ENCODE results near the gene CCL20. TPM values are rescaled to one million over a fixed set of nuclear protein-coding genes. Genes with fewer than 3 reads are reported as not detected.

The CCL20 gene
- total and polyA plus RNA-seq, 2 of the 13 experiments (the other 11 are each of a cell fraction or from before 2014, with no cell fraction given), result 223 to 903 TPM

DNA sequence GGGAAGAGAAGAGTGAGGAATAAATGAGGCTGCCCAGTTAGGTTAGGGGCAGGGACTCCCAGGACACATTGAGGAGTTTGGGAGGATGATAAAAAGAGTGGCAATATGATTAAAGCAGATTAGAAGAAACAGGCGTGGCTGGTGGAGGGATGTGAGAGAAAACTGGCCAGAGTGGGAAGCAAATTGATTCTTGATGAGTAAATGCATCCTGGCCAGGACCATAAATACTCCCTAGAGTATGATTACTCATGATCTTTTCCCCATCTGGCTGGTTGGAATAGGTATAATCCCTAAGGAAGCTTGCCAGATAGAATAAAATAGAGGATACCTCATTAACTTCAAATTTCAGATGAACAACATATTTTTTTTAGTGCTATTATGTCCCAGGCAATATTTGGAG, 36.3 kb downstream of the CCL20 start:
- H3K27me3 ChIP-seq (ENCODE audit: control insufficient read depth in 1 of 2, insufficient read depth in 2 of 2, low read length in 2 of 2), result peaks cover 2 to 13% of the 10 kb centered on the region in 2 experiments; a peak in 3 of 5 replicates
- H3K9ac ChIP-seq (ENCODE audit: insufficient read depth, low read depth, low read length), result no peak overlapping the region
- H3K4me3 ChIP-seq (replicated peaks in 1 of 3; ENCODE audit: insufficient read depth in 1 of 3, low read depth in 2 of 3, low read length in 3 of 3), result no peak overlapping the region
- ATAC-seq (no peak), FAIRE-seq (no peak), DNase-seq (ENCODE audit: low spot score) (no peak)
- H4K20me1 ChIP-seq (ENCODE audit: insufficient read depth, low read length), result no peaks in the 10 kb centered on the region
- H3K4me1 ChIP-seq (ENCODE audit: insufficient read depth, low read length), result peaks cover 14% of the 10 kb centered on the region
- no peak overlapping the region for H3K4me2 ChIP-seq (ENCODE audit: low read depth, low read length)
- no peaks in the 10 kb centered on the region for H3K9me3 ChIP-seq (ENCODE audit: low read length)
- ChIA-PET CTCF (ENCODE audit: low intra/inter-chr PET ratio, low total read pairs) (no interaction called here), POLR2A (no interaction called here)
- in situ Hi-C loops (cut with HindIII; ENCODE audit: extremely low pct_ligation_motif_present, low pct_unique_long_range_greater_than_20kb) (no loop called here), intact Hi-C loops (cut with micrococcal nuclease; ENCODE audit: unreplicated experiment) (no loop called here)
- 3% methylated on average over 1 of the region's 1 CpG for WGBS (ENCODE audit: low lambda C conversion rate)
- H2AFZ ChIP-seq (ENCODE audit: low read length), result no peak overlapping the region
- no peaks in the 10 kb centered on the region for H3K79me2 ChIP-seq (ENCODE audit: insufficient read depth, low read length)
- no peak for TF ChIP-seq MXI1 (IDR thresholded peaks at IDR 0.05; ENCODE audit: borderline replicate concordance, low read depth, low read length)
- TF ChIP-seq SRSF9 (IDR thresholded peaks at IDR 0.05; ENCODE audit: borderline replicate concordance, insufficient read depth, low read depth, low read length, poor library complexity, severe bottlenecking), result no peak
- no peak for TF ChIP-seq JARID2 (CRISPR knock-in tag; IDR thresholded peaks at IDR 0.05; ENCODE audit: insufficient replicate concordance)
- TF ChIP-seq XRCC5 (optimal IDR thresholded peaks at IDR 0.05; ENCODE audit: low read length), result no peak
- no peak for TF ChIP-seq ZNF607 (CRISPR knock-in tag; IDR thresholded peaks at IDR 0.05; ENCODE audit: borderline replicate concordance)
- TF ChIP-seq MIXL1 (CRISPR knock-in tag; IDR thresholded peaks at IDR 0.05), result no peak
- TF ChIP-seq ZNF256 (CRISPR knock-in tag; conservative IDR thresholded peaks at IDR 0.05), result no peak
- TF ChIP-seq ZSCAN22 (CRISPR knock-in tag; IDR thresholded peaks at IDR 0.05), result no peak
- TF ChIP-seq SMAD3 (CRISPR knock-in tag; IDR thresholded peaks at IDR 0.05), result no peak
- no peak for TF ChIP-seq SMYD3 (CRISPR knock-in tag; IDR thresholded peaks at IDR 0.05)
- TF ChIP-seq, protein P1, sequence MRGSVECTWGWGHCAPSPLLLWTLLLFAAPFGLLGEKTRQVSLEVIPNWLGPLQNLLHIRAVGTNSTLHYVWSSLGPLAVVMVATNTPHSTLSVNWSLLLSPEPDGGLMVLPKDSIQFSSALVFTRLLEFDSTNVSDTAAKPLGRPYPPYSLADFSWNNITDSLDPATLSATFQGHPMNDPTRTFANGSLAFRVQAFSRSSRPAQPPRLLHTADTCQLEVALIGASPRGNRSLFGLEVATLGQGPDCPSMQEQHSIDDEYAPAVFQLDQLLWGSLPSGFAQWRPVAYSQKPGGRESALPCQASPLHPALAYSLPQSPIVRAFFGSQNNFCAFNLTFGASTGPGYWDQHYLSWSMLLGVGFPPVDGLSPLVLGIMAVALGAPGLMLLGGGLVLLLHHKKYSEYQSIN (CRISPR knock-in tag; IDR thresholded peaks at IDR 0.05; ENCODE audit: borderline replicate concordance), result no peak
- no peak for TF ChIP-seq CHD2 (IDR thresholded peaks at IDR 0.05; ENCODE audit: low read depth, low read length)
- no peak for TF ChIP-seq CAMTA2 (CRISPR knock-in tag; IDR thresholded peaks at IDR 0.05; ENCODE audit: borderline replicate concordance)
- TF ChIP-seq MED1 (CRISPR knock-in tag; IDR thresholded peaks at IDR 0.05), result no peak
- no peak for TF ChIP-seq ZNF331 (CRISPR knock-in tag; IDR thresholded peaks at IDR 0.05)
- TF ChIP-seq, protein P2, sequence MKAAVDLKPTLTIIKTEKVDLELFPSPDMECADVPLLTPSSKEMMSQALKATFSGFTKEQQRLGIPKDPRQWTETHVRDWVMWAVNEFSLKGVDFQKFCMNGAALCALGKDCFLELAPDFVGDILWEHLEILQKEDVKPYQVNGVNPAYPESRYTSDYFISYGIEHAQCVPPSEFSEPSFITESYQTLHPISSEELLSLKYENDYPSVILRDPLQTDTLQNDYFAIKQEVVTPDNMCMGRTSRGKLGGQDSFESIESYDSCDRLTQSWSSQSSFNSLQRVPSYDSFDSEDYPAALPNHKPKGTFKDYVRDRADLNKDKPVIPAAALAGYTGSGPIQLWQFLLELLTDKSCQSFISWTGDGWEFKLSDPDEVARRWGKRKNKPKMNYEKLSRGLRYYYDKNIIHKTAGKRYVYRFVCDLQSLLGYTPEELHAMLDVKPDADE (CRISPR knock-in tag; IDR thresholded peaks at IDR 0.05), result no peak
- no peak for TF ChIP-seq SP1 (IDR thresholded peaks at IDR 0.05)
- no peak for TF ChIP-seq SP1 (CRISPR knock-in tag; IDR thresholded peaks at IDR 0.05)
- TF ChIP-seq PAF1 (CRISPR knock-in tag; IDR thresholded peaks at IDR 0.05), result no peak
- no TSS peak for BruUV-seq (replicated peaks)
- no peaks in the 10 kb centered on the region for H3K36me3 ChIP-seq (replicated peaks in 1 of 2; ENCODE audit: control insufficient read depth in 1 of 2, insufficient read depth in 2 of 2, low read length in 2 of 2)
- H3K27ac ChIP-seq (ENCODE audit: extremely low read length, insufficient read depth, low read length), result no peak overlapping the region
